ENCODE results near the gene SMIM44.

Gene SMIM44

DNA sequence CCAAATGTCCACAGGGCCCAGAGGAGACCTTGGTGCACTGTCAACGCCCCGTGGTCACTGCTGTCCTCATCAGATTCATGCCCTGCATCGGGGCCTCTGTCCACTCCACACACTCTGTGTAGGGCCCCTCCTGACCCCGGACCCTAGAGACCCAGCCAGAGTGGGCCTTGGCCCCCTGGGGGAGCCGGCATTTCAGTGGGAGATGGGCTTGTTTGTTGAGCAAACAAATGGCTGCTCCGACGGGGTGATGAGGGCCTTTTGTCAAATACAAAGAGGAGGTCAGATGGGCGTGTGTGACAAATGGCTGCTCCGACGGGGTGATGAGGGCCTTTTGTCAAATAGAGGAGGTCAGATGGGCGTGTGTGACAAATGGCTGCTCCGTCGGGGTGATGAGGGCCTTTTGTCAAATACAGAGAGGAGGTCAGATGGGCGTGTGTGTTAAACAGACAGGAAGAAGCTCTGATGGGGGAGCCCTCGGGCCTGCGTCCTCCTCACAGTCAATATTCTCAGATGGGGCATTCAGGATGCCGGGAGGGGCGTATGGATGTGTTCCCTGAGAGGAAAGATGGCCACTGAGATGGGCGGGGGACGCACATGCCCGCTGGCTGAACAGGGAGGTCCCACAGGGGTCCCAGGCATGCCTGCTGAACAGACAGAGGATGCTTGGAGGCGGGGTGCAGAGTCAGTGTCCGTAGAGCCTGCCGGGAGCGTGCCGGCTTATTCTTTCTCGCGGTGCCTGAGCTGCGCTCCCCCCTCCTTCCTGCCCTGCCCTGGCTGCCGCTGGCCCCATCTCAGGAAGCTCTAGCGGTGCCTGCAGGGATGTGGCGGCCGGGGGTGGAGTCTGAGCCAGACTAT lies 39.2 kb downstream of the SMIM44 start:
- H3K9me3 ChIP-seq (ENCODE audit: control insufficient read depth, insufficient read depth, low read length), result no peaks in the 10 kb centered on the region
- H3K36me3 ChIP-seq (ENCODE audit: insufficient read depth, low read length), result no peaks in the 10 kb centered on the region
- peaks cover 10% of the 10 kb centered on the region for H3K4me1 ChIP-seq (ENCODE audit: insufficient read depth, low read length)
- peak overlapping the region; percentile 10; the same call in 1 of the 2 replicates for H3K9ac ChIP-seq (ENCODE audit: low read depth, low read length)

DNA sequence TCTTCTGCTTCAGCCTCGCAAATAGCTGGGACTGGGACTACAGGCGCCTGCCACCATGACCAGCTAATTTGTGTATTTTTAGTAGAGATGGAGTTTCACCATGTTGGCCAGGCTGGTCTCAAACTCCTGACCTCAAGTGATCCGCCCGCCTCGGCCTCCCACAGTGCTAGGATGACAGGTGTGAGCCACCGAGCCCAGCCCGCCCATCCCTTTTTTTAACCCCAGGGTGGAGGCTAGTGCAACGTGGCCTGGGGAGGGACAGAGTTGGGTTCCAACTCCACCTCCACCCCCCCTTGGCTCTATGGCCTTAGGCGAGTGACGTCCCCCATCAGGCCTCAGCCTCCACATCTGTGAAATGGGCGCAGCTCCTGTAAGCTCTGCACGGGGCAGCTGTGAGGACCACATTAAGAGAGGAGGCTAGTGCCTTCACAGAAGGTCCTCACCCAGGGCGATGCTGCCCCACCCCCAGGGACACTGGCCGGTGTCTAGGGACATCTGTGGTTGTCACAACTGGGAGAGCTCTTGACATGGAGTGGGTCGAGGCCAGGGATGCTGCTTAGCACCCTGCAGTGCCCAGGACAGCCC lies 40.7 kb downstream of the SMIM44 start:
- Histone ChIP-seq H3K9me3 (ENCODE audit: control insufficient read depth, insufficient read depth, low read length) (no peaks in the 10 kb centered on the region), H3K36me3 (ENCODE audit: insufficient read depth, low read length) (no peaks in the 10 kb centered on the region), H3K9ac (ENCODE audit: low read depth, low read length) (no peak overlapping the region), H3K4me1 (ENCODE audit: insufficient read depth, low read length) (peaks cover 10% of the 10 kb centered on the region)

GRCh38 chr19:3441986-3442329 lies 41.3 kb downstream of the SMIM44 start:
- H3K9me3 ChIP-seq (ENCODE audit: control insufficient read depth, insufficient read depth, low read length), result no peaks in the 10 kb centered on the region
- H3K4me1 ChIP-seq (ENCODE audit: insufficient read depth, low read length), result peaks cover 10% of the 10 kb centered on the region
- H3K9ac ChIP-seq (ENCODE audit: low read depth, low read length), result no peak overlapping the region
- no peaks in the 10 kb centered on the region for H3K36me3 ChIP-seq (ENCODE audit: insufficient read depth, low read length)

DNA sequence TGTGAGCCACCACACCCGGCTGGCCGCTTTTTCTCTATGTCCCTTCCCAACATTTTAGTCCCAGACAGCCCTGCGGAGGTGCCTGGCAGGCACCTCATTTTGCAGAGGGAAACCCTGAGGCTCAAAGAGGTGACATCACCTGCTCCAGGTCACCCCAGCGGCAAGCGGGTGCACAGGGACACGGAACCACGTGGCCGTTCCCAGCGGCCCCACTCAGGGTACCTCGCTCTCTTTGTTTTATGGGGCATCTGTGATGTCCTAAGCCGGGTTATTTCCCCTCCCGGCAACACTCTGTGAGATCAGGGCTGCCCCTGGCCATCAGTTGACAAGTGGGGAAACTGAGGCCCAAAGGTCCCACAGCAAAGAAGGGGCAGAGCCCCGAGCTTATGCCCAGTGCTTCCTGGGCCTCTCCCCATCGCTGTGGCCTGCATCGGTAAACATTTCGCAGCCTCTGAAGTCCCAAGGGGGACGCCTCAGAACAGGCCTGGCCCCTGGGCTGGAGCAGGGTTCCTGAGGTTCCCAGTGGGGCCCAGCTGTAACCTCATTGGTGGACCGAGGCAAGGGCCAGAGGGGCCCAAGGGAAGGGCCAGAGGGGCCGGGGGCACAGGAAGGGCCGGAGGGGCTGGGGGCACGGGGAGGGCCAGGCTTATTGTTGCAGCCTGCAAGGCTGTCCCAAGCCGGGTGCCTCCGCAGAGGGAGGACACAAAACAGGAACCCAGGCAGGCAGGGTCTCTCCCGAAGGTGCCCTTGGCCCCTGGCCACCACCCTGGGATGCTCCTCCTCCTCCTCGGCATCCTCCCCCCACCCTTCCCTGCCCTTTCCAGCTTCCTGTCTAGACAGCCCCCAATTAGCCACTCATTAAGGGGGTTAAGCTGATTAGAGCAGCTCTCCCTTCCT lies 41.9 kb downstream of the SMIM44 start:
- Histone ChIP-seq H3K9me3 (ENCODE audit: control insufficient read depth, insufficient read depth, low read length) (no peaks in the 10 kb centered on the region), H3K36me3 (ENCODE audit: insufficient read depth, low read length) (no peaks in the 10 kb centered on the region), H3K4me1 (ENCODE audit: insufficient read depth, low read length) (peaks cover 10% of the 10 kb centered on the region), H3K9ac (ENCODE audit: low read depth, low read length) (no peak overlapping the region)

DNA sequence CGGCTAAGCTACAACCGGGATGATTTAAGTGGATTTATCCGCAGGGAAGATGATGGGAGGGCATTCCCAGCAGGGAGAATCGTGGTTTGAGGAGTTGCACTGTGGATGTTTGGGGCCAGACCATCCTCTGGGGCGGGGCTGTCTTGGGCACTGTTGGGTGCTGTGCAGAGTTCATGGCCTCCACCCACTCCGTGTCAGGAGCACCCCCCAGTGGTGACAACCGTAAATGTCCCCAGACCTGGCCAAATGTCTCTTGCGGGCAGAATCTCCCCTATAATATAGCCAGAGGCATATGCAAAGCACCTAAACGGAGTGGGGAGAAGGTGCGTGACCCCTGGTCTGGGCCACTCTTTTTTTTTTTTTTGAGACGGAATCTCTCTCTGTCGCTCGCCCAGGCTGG lies 43.2 kb downstream of the SMIM44 start:
- Histone ChIP-seq H3K9ac (ENCODE audit: low read depth, low read length) (no peak overlapping the region), H3K4me1 (ENCODE audit: insufficient read depth, low read length) (peaks cover 10% of the 10 kb centered on the region), H3K9me3 (ENCODE audit: control insufficient read depth, insufficient read depth, low read length) (no peaks in the 10 kb centered on the region), H3K36me3 (ENCODE audit: insufficient read depth, low read length) (no peaks in the 10 kb centered on the region)

GRCh38 chr19:3434630-3435553 lies 48.3 kb downstream of the SMIM44 start:
- H3K9me3 ChIP-seq (ENCODE audit: control insufficient read depth, insufficient read depth, low read length), result no peaks in the 10 kb centered on the region
- H3K36me3 ChIP-seq (ENCODE audit: insufficient read depth, low read length), result no peaks in the 10 kb centered on the region
- no peaks in the 10 kb centered on the region for H3K4me1 ChIP-seq (ENCODE audit: insufficient read depth, low read length)
- peak overlapping the region; percentile 75 for H3K9ac ChIP-seq (ENCODE audit: low read depth, low read length)

- no peaks in the 10 kb centered on the region for H3K4me1 ChIP-seq (ENCODE audit: insufficient read depth, low read length)
- H3K9me3 ChIP-seq (ENCODE audit: control insufficient read depth, insufficient read depth, low read length), result no peaks in the 10 kb centered on the region
- H3K36me3 ChIP-seq (ENCODE audit: insufficient read depth, low read length), result no peaks in the 10 kb centered on the region
- peak overlapping the region; percentile 75; the same call in 1 of the 2 replicates for H3K9ac ChIP-seq (ENCODE audit: low read depth, low read length)
These were observed 49.3 kb downstream of the SMIM44 start for GRCh38 chr19:3433805-3434540.

- Histone ChIP-seq H3K36me3 (ENCODE audit: insufficient read depth, low read length) (no peaks in the 10 kb centered on the region), H3K9me3 (ENCODE audit: control insufficient read depth, insufficient read depth, low read length) (no peaks in the 10 kb centered on the region), H3K9ac (ENCODE audit: low read depth, low read length) (no peak overlapping the region), H3K4me1 (ENCODE audit: insufficient read depth, low read length) (no peaks in the 10 kb centered on the region; the same call in 1 of the 2 replicates)
These were observed 49.9 kb downstream of the SMIM44 start for GRCh38 chr19:3433313-3433712.
